NCI-H2029 (cell line): ENCODE results near the gene SLC6A16.
"Not testable (repeated sequence)": the region's sequence is repeated elsewhere in the genome, so short reads cannot be mapped to it uniquely, and the experiment has no call there.

Source experiments
- DNase-seq: peaks from one replicate; lab custom pipeline; 2025; lab: John Stamatoyannopoulos, UW

Gene SLC6A16

GRCh38 chr19:49344505-49345423, 19.8 kb upstream of the SLC6A16 start:
- DNase-seq, result no peak

- no peak for DNase-seq
Measured at GRCh38 chr19:49343123-49343522, 18.1 kb upstream of the SLC6A16 start.

- no peak for DNase-seq
Measured at GRCh38 chr19:49342291-49342721, 17.3 kb upstream of the SLC6A16 start.

GRCh38 chr19:49340865-49341718, 16.1 kb upstream of the SLC6A16 start:
- no peak for DNase-seq

GRCh38 chr19:49340069-49340864, 15.3 kb upstream of the SLC6A16 start:
- DNase-seq, result peak; percentile 19

- no peak for DNase-seq
Measured at GRCh38 chr19:49339301-49340068, 14.5 kb upstream of the SLC6A16 start.

GRCh38 chr19:49338691-49339300, 13.8 kb upstream of the SLC6A16 start:
- peak; percentile 48 for DNase-seq

- DNase-seq, result no peak
Measured at GRCh38 chr19:49338023-49338677, 13.2 kb upstream of the SLC6A16 start.

GRCh38 chr19:49337267-49338022, 12.5 kb upstream of the SLC6A16 start:
- DNase-seq, result no peak

GRCh38 chr19:49336482-49337266, 11.7 kb upstream of the SLC6A16 start:
- DNase-seq, result no peak

- DNase-seq, result no peak
Measured at GRCh38 chr19:49335784-49336481, 10.9 kb upstream of the SLC6A16 start.

- DNase-seq, result no peak
Measured at GRCh38 chr19:49335071-49335783, 10.2 kb upstream of the SLC6A16 start, which contains the start of gene CD37. TSS of gene CD37 (plus strand) at chr19:49335406. CDS start at chr19:49335541, 135 bp downstream.

- no peak for DNase-seq
Measured at GRCh38 chr19:49333811-49334288, 8.9 kb upstream of the SLC6A16 start.

- no peak for DNase-seq
Measured at GRCh38 chr19:49333418-49333805, 8.4 kb upstream of the SLC6A16 start.

GRCh38 chr19:49332691-49333417, 7.9 kb upstream of the SLC6A16 start:
- not testable (repeated sequence) for DNase-seq

GRCh38 chr19:49331616-49332055, 6.6 kb upstream of the SLC6A16 start:
- DNase-seq, result no peak
